Ovary (tissue), 3 donors: Measurements from ENCODE around the gene KLHDC7A.

Experiments
- CTCF ChIP-seq, 3 donors: fragments of 450-650 bp in 2 of 3; fragments of 200-600 bp in 1 of 3; IDR thresholded peaks; one replicate each; pipeline versions ENCODE4 v1.5.1 to v1.8.0; 2016 to 2022; ENCODE audit warnings: antibody characterized with exemption in 3 of 3, mild to moderate bottlenecking in 1 of 3
- EP300 ChIP-seq: sonication (generic); formaldehyde crosslinking; IDR thresholded peaks from one replicate; pipeline ENCODE4 v1.6.1; 2017; ENCODE audit warnings: antibody characterized with exemption
- donor health status: DM: no; HTN: no; CAD: no.

GRCh38 chr1:18452550-18452949 lies 28.2 kb upstream of the KLHDC7A start:
- TF ChIP-seq CTCF (IDR thresholded peaks at IDR 0.05) (no peak), EP300 (no peak)
